Tibial nerve (tissue), 4 donors: Measurements from ENCODE around the gene HIGD1B. TPM values are rescaled to one million over a fixed set of nuclear protein-coding genes. Genes with fewer than 3 reads are reported as not detected.

Experiments used
- DNase-seq, 2 donors: peaks; one replicate each; pipeline ENCODE4 v3.0.0-alpha.2; 2019; ENCODE audit warnings: low spot score in 2 of 2
- H3K27ac ChIP-seq, 4 donors: fragments of 200-600 bp; sonication (generic) in 3 of 4; one replicate each; pipeline ENCODE4 v1.5.1; 2017 to 2019; ENCODE audit warnings: mild to moderate bottlenecking in 1 of 4
- H3K27me3 ChIP-seq, 2 donors: fragments of 200-600 bp; sonication (generic) in 1 of 2; one replicate each; pipeline versions ENCODE4 v1.5.1 to v1.6.0; 2017 to 2019
- H3K36me3 ChIP-seq, 3 donors: fragments of 200-600 bp; sonication (generic); one replicate each; pipeline ENCODE4 v1.5.1; 2018 to 2019
- H3K4me1 ChIP-seq, 4 donors: fragments of 200-600 bp; sonication (generic) in 3 of 4; one replicate each; pipeline ENCODE4 v1.5.1; 2017 to 2019
- H3K4me3 ChIP-seq, 4 donors: fragments of 200-600 bp; sonication (generic) in 3 of 4; one replicate each; pipeline ENCODE4 v1.5.1; 2017 to 2019; ENCODE audit warnings: mild to moderate bottlenecking in 1 of 4, moderate library complexity in 1 of 4
- H3K9me3 ChIP-seq, 4 donors: fragments of 200-600 bp; sonication (generic) in 3 of 4; one replicate each; pipeline ENCODE4 v1.5.1; 2017 to 2019
- EP300 ChIP-seq, 2 donors: sonication (generic); formaldehyde crosslinking; IDR thresholded peaks; one replicate each; pipeline ENCODE4 v1.6.1; 2017; ENCODE audit warnings: antibody characterized with exemption in 2 of 2, mild to moderate bottlenecking in 1 of 2
- POLR2A ChIP-seq, 2 donors: fragments of 450-650 bp; IDR thresholded peaks; one replicate each; pipeline ENCODE4 v1.6.1; 2017; ENCODE audit warnings: antibody characterized with exemption in 2 of 2, mild to moderate bottlenecking in 2 of 2, moderate library complexity in 2 of 2
- WGBS, 2 donors: methylation state at CpG; one replicate each; pipeline ENCODE4 v1.1.5; 2018; 5-methylcytosine and 5-hydroxymethylcytosine counted together
- total RNA-seq, 4 donors: library from RNA; depleted of rRNA; stranded (reverse); fragments of >200 nt; gene quantifications; one replicate each; pipeline ENCODE4 v1.1.0, GENCODE V29; 2016
- TF ChIP-seq, protein P1 (sequence below), 5 experiments: fragments of 200-600 bp in 3 of 5; fragments of 450-650 bp in 2 of 5; sonication (generic) in 3 of 5; IDR thresholded peaks; one replicate each; pipeline ENCODE4 v1.5.1; 2016 to 2019; ENCODE audit warnings: antibody characterized with exemption in 5 of 5, mild to moderate bottlenecking in 3 of 5, moderate library complexity in 2 of 5

HIGD1B gene
- total RNA-seq, 4 donors from 2014 or later: 2.3 to 10.3 (median 6.5) TPM; not detected in 1

DNA sequence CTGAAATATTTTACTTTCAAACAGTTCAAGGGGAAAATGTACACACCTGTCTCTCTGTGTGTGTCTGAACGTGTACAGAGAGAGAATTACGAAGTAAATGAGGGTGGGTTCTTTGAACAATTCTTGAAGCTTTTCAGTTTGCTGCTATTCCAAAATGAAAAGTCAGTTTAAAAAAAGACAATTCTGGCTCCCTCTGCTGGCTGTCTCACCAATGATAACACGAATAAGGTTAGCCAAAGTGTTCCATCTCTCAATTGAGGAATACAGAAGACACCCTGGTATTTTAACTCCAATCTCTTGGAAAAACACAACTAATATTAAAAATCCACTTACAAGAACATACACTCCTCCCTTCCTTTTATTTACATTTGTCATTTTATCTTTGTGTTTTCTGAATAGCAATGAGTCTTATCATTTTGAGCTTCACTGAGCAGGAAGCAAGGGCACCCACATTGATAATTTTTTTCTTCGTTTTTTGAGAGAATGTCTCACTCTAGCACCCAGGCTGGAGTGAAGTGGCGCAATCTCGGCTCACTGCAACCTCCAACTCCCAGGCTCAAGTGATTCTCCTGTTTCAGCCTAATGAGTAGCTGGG is 31.0 kb downstream of the HIGD1B start:
- 40 to 45% methylated on average over 6 of the region's 6 CpGs for WGBS, 2 donors
- DNase-seq: peak in 1 of 2 donors; percentile 38
- Histone ChIP-seq H3K4me1 (no peaks in the 10 kb centered on the region), H3K9me3 (no peaks in the 10 kb centered on the region), H3K36me3 (peaks cover 0 to 95% (median 13%) of the 10 kb centered on the region in 3 donors), H3K4me3 (no peak overlapping the region), H3K27me3 (no peaks in the 10 kb centered on the region), H3K27ac (no peak overlapping the region)
- TF ChIP-seq POLR2A (IDR thresholded peaks at IDR 0.05): no peak
- TF ChIP-seq, protein P1, sequence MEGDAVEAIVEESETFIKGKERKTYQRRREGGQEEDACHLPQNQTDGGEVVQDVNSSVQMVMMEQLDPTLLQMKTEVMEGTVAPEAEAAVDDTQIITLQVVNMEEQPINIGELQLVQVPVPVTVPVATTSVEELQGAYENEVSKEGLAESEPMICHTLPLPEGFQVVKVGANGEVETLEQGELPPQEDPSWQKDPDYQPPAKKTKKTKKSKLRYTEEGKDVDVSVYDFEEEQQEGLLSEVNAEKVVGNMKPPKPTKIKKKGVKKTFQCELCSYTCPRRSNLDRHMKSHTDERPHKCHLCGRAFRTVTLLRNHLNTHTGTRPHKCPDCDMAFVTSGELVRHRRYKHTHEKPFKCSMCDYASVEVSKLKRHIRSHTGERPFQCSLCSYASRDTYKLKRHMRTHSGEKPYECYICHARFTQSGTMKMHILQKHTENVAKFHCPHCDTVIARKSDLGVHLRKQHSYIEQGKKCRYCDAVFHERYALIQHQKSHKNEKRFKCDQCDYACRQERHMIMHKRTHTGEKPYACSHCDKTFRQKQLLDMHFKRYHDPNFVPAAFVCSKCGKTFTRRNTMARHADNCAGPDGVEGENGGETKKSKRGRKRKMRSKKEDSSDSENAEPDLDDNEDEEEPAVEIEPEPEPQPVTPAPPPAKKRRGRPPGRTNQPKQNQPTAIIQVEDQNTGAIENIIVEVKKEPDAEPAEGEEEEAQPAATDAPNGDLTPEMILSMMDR (IDR thresholded peaks at IDR 0.05): peak; percentile 21 to 33 (median 32)
- no peak for TF ChIP-seq EP300 (IDR thresholded peaks at IDR 0.05)

DNA sequence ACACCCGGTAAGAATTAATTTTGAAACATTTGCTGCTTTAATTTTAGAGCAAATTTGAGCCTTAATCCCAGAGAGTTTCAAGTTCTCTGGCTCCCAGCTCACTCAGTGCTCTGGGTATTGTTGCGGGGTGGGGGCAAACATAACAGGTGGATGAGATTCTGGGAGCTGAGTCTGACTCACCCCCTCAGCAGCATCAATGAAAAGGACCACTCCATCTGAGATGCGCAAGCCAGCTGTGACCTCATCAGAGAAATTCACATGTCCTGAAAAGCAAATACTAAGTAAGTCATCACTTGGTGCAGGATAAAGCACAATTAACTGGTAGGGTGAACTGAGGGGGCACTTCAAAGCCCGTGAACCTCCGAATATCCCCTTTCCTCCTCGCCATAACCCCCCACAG is 31.7 kb downstream of the HIGD1B start:
- TF ChIP-seq POLR2A (IDR thresholded peaks at IDR 0.05) (no peak), EP300 (IDR thresholded peaks at IDR 0.05) (no peak)
- H3K27me3 ChIP-seq: no peaks in the 10 kb centered on the region
- 83 to 90% methylated on average over 6 of the region's 6 CpGs for WGBS, 2 donors
- H3K27ac ChIP-seq: no peak overlapping the region
- H3K4me1 ChIP-seq: no peaks in the 10 kb centered on the region
- H3K9me3 ChIP-seq: no peaks in the 10 kb centered on the region
- H3K36me3 ChIP-seq: peaks cover 0 to 97% (median 20%) of the 10 kb centered on the region in 3 donors
- DNase-seq: no peak
- H3K4me3 ChIP-seq: no peak overlapping the region

DNA sequence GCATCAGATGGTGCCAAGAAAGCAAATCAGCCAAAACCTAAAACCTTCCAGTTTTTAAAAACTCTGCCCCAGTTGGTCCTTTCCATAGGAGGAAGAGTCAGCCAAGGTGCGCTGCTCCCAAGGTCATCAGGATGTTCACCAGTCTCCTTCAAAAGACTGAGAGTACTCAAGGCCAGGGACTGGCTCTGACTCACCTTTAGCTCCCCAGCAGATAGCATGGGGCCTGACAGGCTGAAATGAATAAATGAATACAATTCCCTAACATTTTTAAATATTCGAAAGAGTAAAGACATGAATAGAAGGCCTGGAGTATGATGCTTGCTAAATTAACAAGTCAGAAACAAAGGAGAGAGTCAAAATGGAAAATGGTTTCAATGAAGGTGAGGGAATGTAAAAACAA is 32.4 kb downstream of the HIGD1B start:
- H3K4me3 ChIP-seq: no peak overlapping the region
- H3K4me1 ChIP-seq: no peaks in the 10 kb centered on the region
- 90 to 100% methylated on average over 2 of the region's 2 CpGs for WGBS, 2 donors
- TF ChIP-seq, protein P1 (IDR thresholded peaks at IDR 0.05): no peak
- TF ChIP-seq POLR2A (IDR thresholded peaks at IDR 0.05): no peak
- no peak for TF ChIP-seq EP300 (IDR thresholded peaks at IDR 0.05)
- no peaks in the 10 kb centered on the region for H3K27me3 ChIP-seq
- no peak for DNase-seq
- peaks cover 3 to 97% (median 25%) of the 10 kb centered on the region in 3 donors for H3K36me3 ChIP-seq
- H3K9me3 ChIP-seq: no peaks in the 10 kb centered on the region
- no peak overlapping the region for H3K27ac ChIP-seq

DNA sequence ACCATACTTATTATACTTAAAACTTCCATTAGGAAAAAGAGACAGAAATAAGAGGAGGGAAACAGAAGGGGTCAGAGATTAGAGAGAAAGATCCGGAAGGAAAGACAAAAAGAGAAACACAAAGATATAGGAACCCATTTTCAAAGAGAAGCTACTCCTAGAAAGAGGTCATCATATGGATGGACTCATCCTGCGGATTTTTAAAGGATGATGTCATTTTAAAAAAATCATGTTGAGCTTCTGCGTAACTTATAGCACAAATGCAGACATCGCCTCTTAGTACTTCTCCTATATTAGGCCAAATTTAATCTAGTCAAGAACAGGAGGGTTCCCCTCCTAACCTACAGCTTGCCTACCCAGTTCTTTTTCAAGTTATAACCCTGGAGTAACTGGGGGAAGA is 33.5 kb downstream of the HIGD1B start:
- no peak for DNase-seq
- peaks cover 3 to 97% (median 25%) of the 10 kb centered on the region in 3 donors for H3K36me3 ChIP-seq
- H3K27me3 ChIP-seq: no peaks in the 10 kb centered on the region
- no peak overlapping the region for H3K4me3 ChIP-seq
- no peaks in the 10 kb centered on the region for H3K4me1 ChIP-seq
- H3K27ac ChIP-seq: no peak overlapping the region
- WGBS, 2 donors: 83 to 85% methylated on average over 4 of the region's 4 CpGs
- TF ChIP-seq POLR2A (IDR thresholded peaks at IDR 0.05): no peak
- no peak for TF ChIP-seq EP300 (IDR thresholded peaks at IDR 0.05)
- TF ChIP-seq, protein P1 (IDR thresholded peaks at IDR 0.05): no peak
- H3K9me3 ChIP-seq: no peaks in the 10 kb centered on the region

DNA sequence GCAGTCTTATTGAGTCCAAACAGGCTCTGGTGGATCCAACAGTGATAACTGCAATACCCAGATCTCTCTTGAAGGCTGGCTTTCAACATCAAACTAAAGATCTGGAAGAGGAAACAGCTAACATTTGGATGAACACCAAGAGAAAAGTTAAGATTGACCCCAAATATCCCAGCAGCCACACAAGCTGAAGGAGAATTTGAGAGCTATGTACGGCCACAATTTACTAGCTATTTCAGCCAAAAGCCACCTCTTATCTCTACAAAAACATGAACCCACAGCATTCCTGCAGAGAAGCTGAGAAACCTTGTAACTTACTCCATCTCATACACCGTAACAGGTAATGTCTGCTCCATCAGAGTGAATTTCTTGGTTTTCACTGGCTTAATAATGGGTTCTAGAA is 37.3 kb downstream of the HIGD1B start:
- H3K4me3 ChIP-seq: no peak overlapping the region
- peaks cover 3 to 78% (median 17%) of the 10 kb centered on the region in 3 donors for H3K36me3 ChIP-seq
- H3K4me1 ChIP-seq: peaks cover 0 to 11% (median 0%) of the 10 kb centered on the region in 4 donors
- WGBS, 2 donors: 94 to 98% methylated on average over 2 of the region's 2 CpGs
- TF ChIP-seq POLR2A (IDR thresholded peaks at IDR 0.05) (no peak), EP300 (IDR thresholded peaks at IDR 0.05) (no peak)
- TF ChIP-seq, protein P1 (IDR thresholded peaks at IDR 0.05): no peak
- H3K9me3 ChIP-seq: no peaks in the 10 kb centered on the region
- H3K27me3 ChIP-seq: no peaks in the 10 kb centered on the region
- no peak overlapping the region for H3K27ac ChIP-seq
- no peak for DNase-seq
